Kidney (tissue), 14 donors: Measurements from ENCODE around the gene MYT1. TPM values are rescaled to one million over a fixed set of nuclear protein-coding genes. Genes with fewer than 3 reads are reported as not detected.

Experiments
- DNase-seq, 5 donors: peaks; one replicate each; pipeline ENCODE4 v3.0.0-alpha.2; 2013 to 2020
- FAIRE-seq: peaks from 2 replicates; lab custom pipeline; 2012; peaks lifted over from hg19 to GRCh38; lab: Jason Lieb, UNC
- H3K27ac ChIP-seq, 2 donors: one replicate each; pipeline ENCODE4 v1.7.0; 2013; ENCODE audit warnings: low read depth in 2 of 2, low read length in 2 of 2, inconsistent platforms in 1 of 2
- H3K27me3 ChIP-seq: one replicate; pipeline ENCODE4 v1.7.1; 2013; ENCODE audit warnings: low read length, inconsistent platforms; ENCODE audit not compliant: control insufficient read depth, insufficient read depth
- H3K36me3 ChIP-seq, 3 donors: one replicate each; pipeline versions ENCODE4 v1.7.0 to v1.7.1; 2013; ENCODE audit warnings: low read length in 3 of 3, control low read depth in 1 of 3, inconsistent platforms in 1 of 3; ENCODE audit not compliant: insufficient read depth in 3 of 3, control insufficient read depth in 2 of 3
- H3K4me1 ChIP-seq, 3 donors: one replicate each; pipeline versions ENCODE4 v1.7.0 to v1.7.1; 2013; ENCODE audit warnings: low read length in 3 of 3, inconsistent platforms in 1 of 3, low read depth in 1 of 3; ENCODE audit not compliant: control insufficient read depth in 2 of 3, insufficient read depth in 2 of 3
- H3K4me3 ChIP-seq, 3 donors: one replicate each; pipeline versions ENCODE4 v1.7.0 to v1.8.1; 2013; ENCODE audit warnings: low read length in 3 of 3, control low read depth in 1 of 3, inconsistent platforms in 1 of 3
- H3K9ac ChIP-seq, 3 donors: one replicate each; pipeline versions ENCODE4 v1.7.0 to v1.7.1; 2013; ENCODE audit warnings: low read length in 3 of 3, control low read depth in 1 of 3, inconsistent platforms in 1 of 3
- H3K9me3 ChIP-seq, 3 donors: one replicate each; pipeline versions ENCODE4 v1.7.0 to v1.7.1; 2013; ENCODE audit warnings: low read length in 3 of 3, control low read depth in 1 of 3, inconsistent platforms in 1 of 3; ENCODE audit not compliant: control insufficient read depth in 2 of 3, insufficient read depth in 1 of 3
- intact Hi-C: fragments of 100-400 bp; cut with DNase I; formaldehyde crosslinking; loops from one replicate; pipeline ENCODE4 v1.11.1; 2022
- polyA plus RNA-seq: library from polyadenylated mRNA; stranded (reverse); fragments of 350-450 nt; fragmentation: Illumina TruSeq; extraction: RNeasy Lipid Tissue Mini Kit (QIAGEN cat#74804); gene quantifications from one replicate; pipeline ENCODE4 v1.2.3, GENCODE V29; 2014; ENCODE audit warnings: low read depth, low replicate concordance; ENCODE audit not compliant: insufficient read depth
- total RNA-seq: library from RNA; stranded (reverse); fragmentation: NEBNext Ultra II Directional; extraction: Animal tissue kit (Norgen Biotek cat#: 25700); gene quantifications from one replicate; pipeline ENCODE4 v1.2.1, GENCODE V29; 2021
- TF ChIP-seq, protein P1 (sequence below): IDR thresholded peaks from 3 replicates; pipeline ENCODE4 v1.5.1; 2012; ENCODE audit warnings: mild to moderate bottlenecking, moderate library complexity, borderline replicate concordance; ENCODE audit not compliant: insufficient read depth; ENCODE audit errors: extremely low read depth
- donor health status: control.
- donor health status: control.
- donor health status: control.
- donor health status: control.
- donor health status: control.
- donor health status: DM: yes; HTN: yes; CAD: no.
- donor health status: Normal renal cell carcinoma (clear cell type).

Gene MYT1
- total and polyA plus RNA-seq, 2 donors from 2014 or later: not detected

DNA sequence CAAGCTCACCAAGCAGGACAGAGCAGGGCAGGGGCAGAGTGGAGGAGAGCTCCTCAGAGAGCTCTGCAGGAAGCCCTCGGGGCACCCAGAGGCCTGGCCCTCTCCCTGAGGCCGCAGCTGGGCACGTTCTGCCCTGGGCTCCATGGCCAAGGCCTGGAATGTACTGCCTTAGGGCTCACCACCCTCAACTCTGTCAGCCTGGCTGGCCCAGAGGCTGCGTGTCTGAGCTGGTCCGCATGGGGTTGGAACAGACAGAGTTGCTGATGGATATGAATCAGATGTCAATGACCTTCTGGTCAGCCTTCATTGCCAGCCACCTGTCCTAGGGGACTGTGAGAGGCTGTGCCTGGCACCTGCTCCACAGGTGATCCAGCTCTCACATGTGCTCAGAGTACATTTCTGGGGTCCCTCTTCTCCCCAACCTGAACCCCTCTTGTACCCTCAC is 58.1 kb downstream of the MYT1 start:
- Histone ChIP-seq H3K9ac (no peak overlapping the region), H3K36me3 (no peaks in the 10 kb centered on the region), H3K27me3 (no peaks in the 10 kb centered on the region), H3K4me3 (no peak overlapping the region), H3K9me3 (no peaks in the 10 kb centered on the region), H3K27ac (no peak overlapping the region), H3K4me1 (peaks cover 0 to 22% (median 3%) of the 10 kb centered on the region in 3 donors)
- FAIRE-seq (no peak), DNase-seq (peak in 1 of 5 donors; percentile 85)
- TF ChIP-seq, protein P1, sequence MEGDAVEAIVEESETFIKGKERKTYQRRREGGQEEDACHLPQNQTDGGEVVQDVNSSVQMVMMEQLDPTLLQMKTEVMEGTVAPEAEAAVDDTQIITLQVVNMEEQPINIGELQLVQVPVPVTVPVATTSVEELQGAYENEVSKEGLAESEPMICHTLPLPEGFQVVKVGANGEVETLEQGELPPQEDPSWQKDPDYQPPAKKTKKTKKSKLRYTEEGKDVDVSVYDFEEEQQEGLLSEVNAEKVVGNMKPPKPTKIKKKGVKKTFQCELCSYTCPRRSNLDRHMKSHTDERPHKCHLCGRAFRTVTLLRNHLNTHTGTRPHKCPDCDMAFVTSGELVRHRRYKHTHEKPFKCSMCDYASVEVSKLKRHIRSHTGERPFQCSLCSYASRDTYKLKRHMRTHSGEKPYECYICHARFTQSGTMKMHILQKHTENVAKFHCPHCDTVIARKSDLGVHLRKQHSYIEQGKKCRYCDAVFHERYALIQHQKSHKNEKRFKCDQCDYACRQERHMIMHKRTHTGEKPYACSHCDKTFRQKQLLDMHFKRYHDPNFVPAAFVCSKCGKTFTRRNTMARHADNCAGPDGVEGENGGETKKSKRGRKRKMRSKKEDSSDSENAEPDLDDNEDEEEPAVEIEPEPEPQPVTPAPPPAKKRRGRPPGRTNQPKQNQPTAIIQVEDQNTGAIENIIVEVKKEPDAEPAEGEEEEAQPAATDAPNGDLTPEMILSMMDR: no peak
- intact Hi-C loops: no loop called here

- no peak for FAIRE-seq
- no peaks in the 10 kb centered on the region for H3K9me3 ChIP-seq
- H3K4me1 ChIP-seq: peaks cover 0 to 22% (median 3%) of the 10 kb centered on the region in 3 donors
- intact Hi-C loops: no loop called here
- H3K36me3 ChIP-seq: no peaks in the 10 kb centered on the region
- peak in 3 of 5 donors; percentile 35 to 61 (median 43) for DNase-seq
- TF ChIP-seq, protein P1: no peak
- H3K27me3 ChIP-seq: no peaks in the 10 kb centered on the region
- no peak overlapping the region for H3K9ac ChIP-seq
- no peak overlapping the region for H3K4me3 ChIP-seq
- no peak overlapping the region for H3K27ac ChIP-seq
Observed at GRCh38 chr20:64222851-64223525, 58.7 kb downstream of the MYT1 start.

- H3K4me3 ChIP-seq: no peak overlapping the region
- H3K9ac ChIP-seq: no peak overlapping the region
- no peaks in the 10 kb centered on the region for H3K27me3 ChIP-seq
- no peaks in the 10 kb centered on the region for H3K9me3 ChIP-seq
- DNase-seq (peak in 4 of 5 donors; percentile 70 to 85 (median 82)), FAIRE-seq (no peak)
- no peaks in the 10 kb centered on the region for H3K36me3 ChIP-seq
- H3K4me1 ChIP-seq: peaks cover 0 to 22% (median 3%) of the 10 kb centered on the region in 3 donors
- no peak overlapping the region for H3K27ac ChIP-seq
- intact Hi-C loops: no loop called here
- TF ChIP-seq, protein P1: peak; percentile 34
Observed at GRCh38 chr20:64223526-64224067, 59.3 kb downstream of the MYT1 start.
